GM15510 (cell line): ENCODE measurements around the gene BBS9.

Experiments
- POLR2A ChIP-seq: IDR thresholded peaks from 3 replicates; pipeline ENCODE4 v1.6.1; 2011; ENCODE audit warnings: borderline replicate concordance; ENCODE audit not compliant: insufficient read length; ENCODE audit errors: extremely low read depth

The BBS9 gene

DNA sequence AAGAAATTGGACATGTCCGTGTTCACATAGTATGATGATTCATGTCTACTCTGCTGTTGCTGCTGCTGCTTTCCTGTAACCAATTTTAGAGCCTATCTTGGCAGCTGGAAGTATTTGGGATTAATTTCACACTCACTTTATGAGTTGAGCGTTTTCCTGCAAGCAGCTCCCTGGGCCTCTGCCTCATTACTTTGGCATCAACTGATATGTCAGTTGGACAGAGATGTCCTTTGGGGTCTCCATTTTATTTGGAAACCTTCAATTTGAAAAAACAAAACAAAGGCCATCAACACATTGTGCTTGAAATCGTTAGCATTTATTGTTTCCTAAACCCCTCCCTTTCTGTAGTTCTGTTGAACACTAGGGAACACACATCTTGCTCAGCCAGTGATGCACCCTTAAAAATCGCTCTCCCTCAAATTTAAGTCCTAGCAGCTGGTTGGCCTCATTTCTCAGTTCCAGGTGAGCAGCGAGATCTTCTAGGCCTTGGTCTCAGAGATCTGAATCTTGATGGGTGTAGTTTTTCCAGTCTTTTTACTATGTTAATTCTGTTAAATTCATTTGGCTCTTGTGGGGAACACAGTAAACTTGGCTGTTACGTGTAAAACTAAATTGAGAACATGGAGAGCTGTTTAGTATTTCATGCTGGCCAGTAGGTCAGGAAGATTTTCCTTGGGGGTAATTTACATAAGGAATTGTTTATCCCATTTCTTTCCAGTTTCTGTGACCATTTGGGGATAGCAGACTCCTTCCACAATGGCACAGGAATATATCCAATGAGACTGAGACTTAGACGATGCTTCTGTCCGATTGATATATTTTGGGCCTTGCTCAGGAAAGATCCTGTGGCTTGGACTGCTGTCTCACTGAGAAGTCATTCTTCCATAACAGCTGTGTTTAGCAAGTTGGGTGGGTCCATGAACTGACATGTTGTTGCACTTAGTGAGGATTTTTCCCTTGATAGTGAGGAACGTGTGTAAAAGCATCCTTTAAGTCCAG, 371.6 kb downstream of the BBS9 start:
- no peak for TF ChIP-seq POLR2A

DNA sequence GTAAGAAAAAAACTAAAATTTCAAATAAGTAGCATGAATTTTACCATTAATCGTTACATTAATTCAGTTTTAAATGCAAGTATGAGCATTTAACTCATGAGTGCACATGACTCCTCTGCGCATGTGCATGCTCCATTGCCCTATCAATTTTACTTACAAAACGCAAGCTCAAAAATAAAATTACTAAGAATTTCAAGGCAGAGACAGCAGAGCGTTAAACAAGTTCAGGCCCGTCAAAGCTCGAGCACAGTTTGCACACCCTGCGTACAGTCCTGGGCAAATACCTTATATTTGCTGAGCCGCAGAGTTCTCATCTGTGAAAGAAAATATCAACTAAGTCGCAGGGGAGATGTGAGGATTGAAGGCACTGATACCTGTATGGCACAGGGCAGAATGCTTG, 373.6 kb downstream of the BBS9 start:
- no peak for TF ChIP-seq POLR2A

DNA sequence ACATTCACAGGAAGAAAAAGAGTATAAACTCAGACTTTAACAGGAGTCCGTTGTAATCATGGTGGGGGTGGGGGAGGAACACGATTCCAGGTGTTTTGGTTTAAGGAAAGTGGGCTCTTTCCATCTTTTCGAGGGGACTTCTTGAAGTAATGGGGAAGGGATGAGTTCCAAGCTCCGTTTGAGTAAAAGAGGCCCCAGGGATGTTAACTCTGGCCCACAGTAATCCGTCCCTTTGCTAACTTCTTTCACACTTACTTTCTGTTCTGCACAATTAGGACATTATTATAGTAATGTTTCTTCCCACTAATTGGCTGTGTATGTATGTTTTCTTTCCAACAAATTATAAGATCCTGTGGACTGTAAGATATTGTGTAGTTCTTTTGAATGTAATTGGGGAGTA, 374.4 kb downstream of the BBS9 start:
- TF ChIP-seq POLR2A = no peak

DNA sequence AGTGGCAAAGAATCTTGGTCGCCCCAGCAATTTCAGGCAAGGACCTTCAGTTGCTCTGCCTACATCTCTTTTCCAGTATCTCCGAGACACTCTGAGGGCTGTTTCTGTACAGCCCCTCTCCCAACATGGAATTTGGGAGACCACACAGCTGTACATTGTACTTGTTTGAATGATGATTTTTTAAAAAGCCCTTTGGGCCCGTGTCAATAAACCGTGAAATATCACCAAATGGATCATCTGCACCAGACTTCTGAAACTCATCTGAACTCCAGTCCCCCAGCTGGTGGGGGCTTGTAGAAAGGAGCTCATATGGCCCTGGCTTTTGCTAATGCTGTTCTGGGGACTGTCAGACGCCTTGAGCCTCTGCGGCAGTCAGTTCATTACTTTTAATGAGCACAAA, 374.9 kb downstream of the BBS9 start:
- no peak for TF ChIP-seq POLR2A

DNA sequence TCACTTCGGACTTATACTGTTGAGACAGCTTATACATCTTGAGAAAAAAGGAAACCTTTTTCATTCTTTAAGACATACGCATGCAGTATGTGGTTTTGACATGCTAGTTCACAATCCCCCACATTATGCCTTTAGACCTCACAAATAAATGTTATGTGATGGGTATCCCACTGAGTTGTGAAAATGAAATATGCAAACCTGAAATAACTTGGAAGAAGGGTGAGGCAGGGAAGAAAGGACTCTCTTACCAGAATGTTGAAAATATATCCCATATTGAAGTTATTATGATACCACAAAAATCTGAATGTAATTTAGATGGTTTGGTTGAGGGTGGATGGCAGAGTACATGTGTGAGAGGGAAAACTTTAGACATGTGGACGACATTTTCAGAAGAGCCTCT, 379.8 kb downstream of the BBS9 start:
- TF ChIP-seq POLR2A = no peak

DNA sequence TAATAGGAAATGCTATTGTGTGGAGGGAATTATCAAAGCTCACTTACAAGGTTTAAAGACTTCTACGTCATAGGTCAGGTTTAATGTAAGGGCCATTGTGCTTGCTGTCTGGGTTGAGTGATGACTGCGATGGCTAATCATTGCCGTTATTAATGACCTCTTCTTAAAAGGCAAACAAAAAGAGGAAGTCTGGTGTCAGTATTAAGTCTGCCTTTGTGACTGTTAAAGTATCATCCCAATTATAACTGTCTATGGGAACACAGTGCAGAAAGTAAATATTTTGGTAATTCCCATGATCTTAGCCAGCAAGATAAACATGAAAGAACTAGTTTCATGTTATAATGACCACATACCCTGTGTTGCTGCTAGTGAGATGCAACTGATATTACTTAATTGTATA, 382.4 kb downstream of the BBS9 start:
- no peak for TF ChIP-seq POLR2A

DNA sequence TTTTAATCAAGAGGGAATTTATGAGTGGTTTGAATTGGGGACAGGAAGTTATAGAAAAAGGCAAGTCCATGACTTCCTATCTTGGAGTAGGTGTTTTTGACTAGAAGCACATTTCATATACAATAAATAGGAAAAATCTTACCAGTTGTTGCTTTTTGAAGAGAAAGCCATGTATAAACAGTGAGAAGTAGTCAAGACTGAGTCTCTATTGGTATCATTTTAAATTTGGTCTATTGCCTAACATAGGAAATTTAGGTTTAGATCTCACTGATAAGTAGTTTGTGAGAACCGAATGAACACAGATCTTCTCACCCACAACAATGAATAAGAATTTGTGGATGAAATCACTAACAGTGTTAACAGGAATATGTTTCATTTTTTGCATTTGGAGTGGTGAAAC, 387.2 kb downstream of the BBS9 start:
- TF ChIP-seq POLR2A = no peak

DNA sequence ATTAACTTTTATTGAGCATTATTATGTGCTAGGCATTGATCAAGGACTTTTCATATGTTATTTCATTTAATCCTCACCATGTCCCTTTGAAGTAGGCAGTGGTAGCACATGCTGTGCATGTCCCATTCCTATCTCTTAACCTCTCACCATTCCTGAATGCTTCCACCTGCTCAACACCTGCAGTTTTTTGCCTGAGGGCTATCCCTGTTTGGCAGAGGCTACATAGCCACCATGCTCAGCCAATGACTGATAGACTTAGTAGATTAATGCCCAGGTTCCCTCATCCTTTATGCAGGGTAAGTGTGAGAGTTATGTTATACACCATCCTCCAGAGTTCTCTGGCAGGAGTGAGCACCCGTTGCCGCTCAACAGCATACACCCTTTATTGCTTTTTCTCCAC, 387.8 kb downstream of the BBS9 start:
- no peak for TF ChIP-seq POLR2A

DNA sequence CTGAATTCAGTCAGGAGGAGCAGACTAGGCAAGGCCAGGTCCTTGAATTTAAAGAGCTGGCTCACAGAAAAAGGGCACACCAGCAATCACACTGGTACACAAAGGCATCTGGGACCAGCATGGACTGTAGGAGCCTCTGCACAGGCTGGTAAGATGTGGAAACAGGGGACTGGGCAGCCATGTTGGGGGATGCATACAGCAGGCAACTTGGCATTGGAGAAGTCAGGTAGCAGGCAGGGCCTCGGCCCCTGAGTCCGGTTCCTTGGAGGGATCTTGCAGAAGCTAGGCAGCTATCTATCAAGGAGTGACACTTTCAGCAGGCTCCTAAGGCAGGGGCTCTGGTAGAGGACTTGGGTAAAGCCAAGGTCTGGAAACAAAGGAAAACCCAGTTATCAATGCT, 399.7 kb downstream of the BBS9 start:
- no peak for TF ChIP-seq POLR2A

DNA sequence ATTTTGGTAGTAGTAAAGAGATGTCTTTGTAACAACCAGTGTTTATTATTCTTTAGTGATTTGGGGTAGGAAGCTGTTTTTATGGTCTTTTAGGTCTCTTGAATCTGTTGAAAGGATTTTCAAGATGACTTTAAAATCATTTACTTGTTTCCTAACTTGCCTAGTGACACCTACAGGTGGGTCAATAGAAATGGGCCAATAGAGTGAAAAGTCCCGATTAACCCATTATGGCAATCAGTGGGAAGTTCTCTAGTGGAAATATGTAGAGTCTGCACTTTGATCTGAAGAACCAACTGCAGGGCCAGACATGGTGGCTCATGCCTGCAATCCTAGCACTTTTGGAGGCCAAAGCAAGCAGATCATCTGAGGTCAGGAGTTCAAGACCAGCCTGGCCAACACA, 401.3 kb downstream of the BBS9 start:
- no peak for TF ChIP-seq POLR2A

DNA sequence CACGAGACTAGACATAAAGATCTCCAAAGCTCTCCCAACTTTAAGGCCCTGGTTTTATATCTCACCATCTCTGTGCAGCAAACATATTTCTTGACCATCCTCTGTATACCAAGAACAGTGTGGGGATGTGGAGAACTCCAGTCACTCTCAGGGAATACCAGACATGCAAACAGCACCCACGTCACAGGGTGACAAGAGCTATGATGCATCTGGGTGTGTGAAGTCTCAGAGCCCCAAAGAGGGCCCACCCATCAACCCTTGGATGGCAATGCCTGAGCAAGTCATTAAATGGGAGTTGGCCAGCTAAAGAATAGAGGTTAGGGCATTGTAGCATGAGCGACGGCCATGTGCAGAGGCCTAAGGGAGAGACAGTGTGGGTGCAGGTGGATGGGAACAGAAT, 402.5 kb downstream of the BBS9 start:
- TF ChIP-seq POLR2A = no peak

DNA sequence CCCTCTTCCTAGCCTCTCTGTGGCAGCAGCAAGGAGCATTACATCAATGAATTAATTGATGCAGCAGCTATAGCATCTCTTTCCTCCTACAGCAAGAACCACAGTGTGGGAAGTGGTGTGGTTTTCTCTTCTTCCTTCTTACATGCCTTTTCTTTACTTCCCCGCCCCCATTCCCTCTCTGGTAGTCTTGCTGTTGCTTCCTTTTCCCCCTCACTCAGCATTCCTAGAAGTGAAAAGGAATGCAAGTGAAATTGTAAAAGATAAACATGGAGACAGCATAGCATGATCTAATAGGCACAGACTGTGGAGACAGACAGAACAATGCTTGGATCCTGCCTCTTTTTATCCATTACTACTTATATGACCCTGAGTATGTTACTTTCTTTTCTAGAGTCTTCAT, 405.5 kb downstream of the BBS9 start:
- TF ChIP-seq POLR2A = no peak

DNA sequence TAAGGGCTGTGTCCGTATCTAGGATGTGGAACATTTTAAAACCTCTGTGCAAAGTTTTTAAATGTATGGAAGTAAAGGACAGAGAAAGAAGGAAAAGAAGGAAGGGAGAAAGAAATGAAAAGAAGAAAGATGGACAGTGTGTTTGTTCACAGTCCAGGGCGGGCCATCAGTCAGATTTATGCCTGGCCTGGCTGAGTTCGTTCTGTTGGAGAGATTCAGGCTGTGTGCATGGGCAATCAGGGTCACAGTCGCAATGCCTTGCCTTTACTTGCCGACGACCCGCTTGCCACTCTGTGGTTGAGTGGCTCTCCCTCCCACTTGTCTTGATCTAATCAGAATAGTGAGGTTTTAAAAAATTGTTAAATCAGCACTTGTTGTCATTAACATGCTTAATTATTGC, 406.6 kb downstream of the BBS9 start:
- no peak for TF ChIP-seq POLR2A

DNA sequence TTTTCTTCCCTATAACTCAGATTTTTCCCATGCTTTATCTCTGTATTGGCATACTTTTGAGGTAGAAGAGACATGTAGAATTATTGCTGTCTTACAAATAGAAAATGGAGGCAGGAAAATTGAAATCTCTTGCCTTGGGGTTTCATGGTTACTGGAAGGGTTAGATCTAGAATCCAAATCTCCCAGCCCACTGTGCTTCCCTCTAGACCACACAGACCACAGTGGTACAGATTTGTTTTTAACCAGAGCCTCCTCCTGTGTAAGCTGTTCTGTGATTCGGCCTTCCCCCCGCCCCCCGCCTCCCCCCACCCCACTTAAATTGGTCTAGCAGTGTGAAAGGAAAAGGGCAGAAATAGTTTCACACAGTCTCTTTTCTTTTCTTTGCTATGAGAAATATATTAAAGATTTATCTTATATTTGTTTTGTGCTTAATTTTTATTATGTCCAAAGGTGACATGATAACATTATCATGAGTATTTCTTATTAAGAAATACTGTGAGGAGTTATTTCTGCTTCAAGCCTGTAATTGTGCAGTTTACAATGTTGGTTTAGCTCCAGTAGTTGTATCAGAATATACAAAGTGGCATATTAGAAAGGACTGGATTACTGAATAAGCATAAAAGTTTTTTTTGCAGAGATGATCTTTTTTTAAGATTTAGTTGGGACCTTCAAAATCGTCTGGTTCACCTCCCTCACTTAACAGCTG, 407.2 kb downstream of the BBS9 start:
- TF ChIP-seq POLR2A = no peak

DNA sequence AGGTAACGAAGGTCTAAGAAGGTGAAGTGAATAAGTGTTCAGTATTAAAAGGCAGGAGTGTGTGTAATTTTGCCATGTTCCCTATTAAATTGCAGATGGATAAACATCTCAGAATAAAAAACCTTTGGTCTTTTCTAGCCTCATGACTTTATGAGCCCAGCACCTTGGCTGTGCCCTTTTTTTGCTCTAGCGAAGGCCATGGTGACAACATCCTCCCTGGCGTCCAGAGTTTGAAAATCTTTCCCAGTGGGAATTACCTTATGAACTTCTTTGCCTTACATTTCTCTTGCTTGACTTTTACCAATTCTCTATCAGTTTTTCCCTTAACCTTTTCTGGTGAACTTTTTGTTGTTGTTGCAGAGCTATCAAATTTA, 407.7 kb downstream of the BBS9 start:
- TF ChIP-seq POLR2A = no peak

DNA sequence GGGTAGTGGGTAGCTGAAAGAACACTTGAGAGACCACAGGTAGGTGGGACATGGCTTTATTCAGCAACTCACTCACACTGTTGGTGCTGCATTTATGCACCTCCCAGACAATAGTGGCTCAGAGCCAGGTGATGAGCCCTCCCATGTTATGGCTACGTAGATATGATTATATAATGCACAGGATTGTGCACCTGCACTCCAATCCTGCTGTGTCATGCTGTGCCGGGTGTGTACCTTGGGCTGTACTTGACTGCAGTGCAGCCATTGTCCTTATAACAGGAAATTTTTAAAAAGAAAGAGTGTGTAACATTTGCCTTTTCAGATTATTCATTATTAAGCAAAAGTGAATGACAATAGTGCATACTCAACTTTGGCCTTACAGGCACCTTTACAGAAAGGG, 409.8 kb downstream of the BBS9 start:
- no peak for TF ChIP-seq POLR2A

DNA sequence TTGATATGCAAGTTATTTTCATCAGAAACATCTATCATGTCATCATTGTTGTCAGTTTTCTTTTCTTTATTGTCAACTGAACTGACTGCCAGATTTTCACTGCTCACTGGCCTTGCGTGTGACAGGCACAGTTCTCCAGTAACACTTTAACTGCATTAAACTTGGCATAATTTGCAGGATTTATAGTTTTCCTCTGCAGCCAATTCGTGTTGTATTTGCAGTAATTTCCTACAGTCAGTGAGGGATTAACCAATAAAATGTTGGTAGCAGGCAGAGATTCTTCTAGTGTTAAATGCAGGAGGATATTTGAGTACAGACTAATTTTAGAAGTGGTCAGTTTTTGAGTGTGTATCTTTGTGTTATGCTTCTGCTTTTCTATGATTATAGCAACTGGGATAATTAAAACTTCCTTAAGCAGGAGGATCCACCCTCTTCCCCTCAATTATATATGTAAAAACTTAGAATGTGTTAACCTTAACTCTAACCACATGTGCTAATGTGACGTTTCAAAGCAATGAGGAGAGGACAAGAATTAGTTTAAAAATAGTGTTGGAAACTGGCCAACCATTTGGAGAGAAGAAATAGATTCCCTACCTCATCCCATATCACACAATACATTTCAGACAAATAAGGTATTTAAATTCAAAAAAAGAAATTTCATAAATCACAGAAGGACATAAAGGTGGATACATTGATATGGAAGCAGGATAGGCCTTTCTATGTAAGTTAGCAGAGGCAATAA, 410.5 kb downstream of the BBS9 start:
- no peak for TF ChIP-seq POLR2A
